GM20000 (cell line): Measurements from ENCODE around the gene ZNF37A.
"Not testable (repeated sequence)": the region's sequence is repeated elsewhere in the genome, so short reads cannot be mapped to it uniquely, and the experiment has no call there.

Experiments used
- DNase-seq: peaks from one replicate; pipeline ENCODE4 v3.0.0; 2012; ENCODE audit warnings: low spot score
- TF ChIP-seq, protein P1 (sequence below): IDR thresholded peaks from 2 replicates; pipeline ENCODE4 v1.5.1; 2012; ENCODE audit warnings: mild to moderate bottlenecking, control low read depth; ENCODE audit errors: extremely low read depth, missing control alignments

ZNF37A gene

DNA sequence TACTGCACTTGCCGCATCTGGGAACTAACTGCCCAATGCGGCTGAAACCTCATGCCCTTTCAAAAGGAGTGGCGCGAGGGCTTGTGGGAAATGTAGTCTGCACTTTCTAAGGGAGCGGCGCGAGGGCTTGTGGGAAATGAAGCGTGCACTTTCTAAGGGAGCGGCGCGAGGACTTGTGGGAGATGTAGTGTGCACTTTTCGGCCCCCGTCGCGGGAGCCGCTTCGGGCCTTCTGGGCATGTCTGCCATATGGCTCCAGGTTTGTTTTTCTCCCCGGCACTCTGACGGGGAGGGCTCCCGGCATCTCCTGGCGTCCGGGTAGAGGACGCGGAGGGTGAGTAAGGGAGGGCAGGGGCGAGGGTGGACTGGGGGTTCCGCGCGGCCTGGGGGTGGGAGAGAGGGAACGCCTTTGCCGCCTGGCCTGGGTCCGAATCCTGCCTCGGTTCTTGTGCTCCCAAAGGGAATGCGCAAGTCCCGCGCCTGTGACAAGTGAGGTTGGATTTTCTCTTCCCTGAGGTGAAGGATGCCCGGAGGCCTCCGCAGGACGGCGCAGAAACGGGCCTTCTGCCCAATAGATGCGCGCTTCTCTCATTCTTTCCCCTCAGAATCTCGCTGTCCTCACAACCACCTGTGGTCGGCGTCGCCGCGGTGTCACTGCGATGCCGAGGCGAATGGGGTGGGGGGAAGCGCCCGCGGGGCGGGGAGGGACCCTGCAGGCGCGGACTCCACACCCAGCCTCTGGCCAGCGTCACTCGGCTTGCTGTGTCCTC is at the start of gene ZNF37A:
ZNF37A (plus strand) TSS at position 180 of the 769 bp plus-strand sequence. CDS start 2,281 bp downstream, outside the sequence.
- TF ChIP-seq, protein P1, sequence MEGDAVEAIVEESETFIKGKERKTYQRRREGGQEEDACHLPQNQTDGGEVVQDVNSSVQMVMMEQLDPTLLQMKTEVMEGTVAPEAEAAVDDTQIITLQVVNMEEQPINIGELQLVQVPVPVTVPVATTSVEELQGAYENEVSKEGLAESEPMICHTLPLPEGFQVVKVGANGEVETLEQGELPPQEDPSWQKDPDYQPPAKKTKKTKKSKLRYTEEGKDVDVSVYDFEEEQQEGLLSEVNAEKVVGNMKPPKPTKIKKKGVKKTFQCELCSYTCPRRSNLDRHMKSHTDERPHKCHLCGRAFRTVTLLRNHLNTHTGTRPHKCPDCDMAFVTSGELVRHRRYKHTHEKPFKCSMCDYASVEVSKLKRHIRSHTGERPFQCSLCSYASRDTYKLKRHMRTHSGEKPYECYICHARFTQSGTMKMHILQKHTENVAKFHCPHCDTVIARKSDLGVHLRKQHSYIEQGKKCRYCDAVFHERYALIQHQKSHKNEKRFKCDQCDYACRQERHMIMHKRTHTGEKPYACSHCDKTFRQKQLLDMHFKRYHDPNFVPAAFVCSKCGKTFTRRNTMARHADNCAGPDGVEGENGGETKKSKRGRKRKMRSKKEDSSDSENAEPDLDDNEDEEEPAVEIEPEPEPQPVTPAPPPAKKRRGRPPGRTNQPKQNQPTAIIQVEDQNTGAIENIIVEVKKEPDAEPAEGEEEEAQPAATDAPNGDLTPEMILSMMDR, result no peak
- DNase-seq, result peak; percentile 85

DNA sequence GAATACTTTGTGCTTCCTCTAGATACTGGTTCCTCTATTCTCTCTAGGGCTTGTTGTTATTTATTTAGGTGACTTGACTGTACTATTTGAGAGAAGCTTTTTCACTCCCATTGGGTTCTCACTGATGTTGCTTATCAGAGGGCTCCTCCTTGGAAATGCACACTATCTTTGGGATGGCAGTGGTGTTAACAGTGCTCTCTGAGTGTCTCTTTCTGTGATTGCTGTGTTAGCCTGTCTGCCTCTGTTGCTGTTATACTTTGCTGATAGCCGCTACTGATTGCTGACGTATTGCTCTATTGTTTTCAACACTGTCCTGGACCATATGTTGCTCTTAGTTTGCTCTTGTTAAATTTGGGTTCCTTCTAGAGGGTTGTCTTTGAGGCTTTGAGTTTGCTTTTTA is 49.0 kb upstream of the ZNF37A start:
- no peak for DNase-seq
- TF ChIP-seq, protein P1, result no peak

DNA sequence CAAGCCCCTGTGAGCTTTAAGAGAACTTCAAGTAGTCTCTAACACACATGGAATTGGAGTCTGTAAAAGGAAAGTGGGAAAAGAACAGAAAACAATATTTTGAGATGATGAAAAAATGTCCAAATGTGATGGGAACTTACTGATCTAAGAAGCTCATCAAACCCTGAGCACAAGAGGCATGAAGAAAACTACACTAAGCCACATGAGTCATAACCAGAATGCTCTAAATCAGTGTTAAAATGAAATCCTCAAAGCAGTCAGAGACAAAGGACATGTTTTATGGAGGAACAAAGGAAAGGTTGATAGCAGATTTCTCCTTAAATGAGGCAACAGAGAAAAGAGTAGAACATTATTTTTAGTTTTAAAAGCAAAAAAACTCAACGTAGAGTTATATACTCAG is 46.5 kb upstream of the ZNF37A start:
- DNase-seq, result peak; percentile 8
- TF ChIP-seq, protein P1, result no peak

DNA sequence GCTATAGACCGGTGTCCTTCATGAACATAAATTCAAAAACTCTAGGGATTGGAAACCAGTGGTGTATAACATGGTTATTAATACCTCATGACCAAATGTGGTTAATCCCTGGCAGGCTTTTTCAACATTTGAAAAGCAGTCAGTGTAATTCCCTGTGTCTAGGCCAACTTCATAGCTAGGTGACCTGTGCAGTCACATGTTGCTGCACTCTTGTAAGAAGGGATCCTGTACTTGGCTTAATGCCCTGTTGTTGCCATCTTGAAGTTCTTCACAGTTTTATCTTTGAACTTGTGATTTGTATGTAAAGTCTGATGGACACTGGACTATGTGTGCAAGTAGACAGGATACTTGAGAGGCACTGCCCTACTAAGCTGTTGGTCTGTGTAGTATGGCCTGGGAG is 43.9 kb upstream of the ZNF37A start:
- TF ChIP-seq, protein P1, result no peak
- DNase-seq, result no peak

DNA sequence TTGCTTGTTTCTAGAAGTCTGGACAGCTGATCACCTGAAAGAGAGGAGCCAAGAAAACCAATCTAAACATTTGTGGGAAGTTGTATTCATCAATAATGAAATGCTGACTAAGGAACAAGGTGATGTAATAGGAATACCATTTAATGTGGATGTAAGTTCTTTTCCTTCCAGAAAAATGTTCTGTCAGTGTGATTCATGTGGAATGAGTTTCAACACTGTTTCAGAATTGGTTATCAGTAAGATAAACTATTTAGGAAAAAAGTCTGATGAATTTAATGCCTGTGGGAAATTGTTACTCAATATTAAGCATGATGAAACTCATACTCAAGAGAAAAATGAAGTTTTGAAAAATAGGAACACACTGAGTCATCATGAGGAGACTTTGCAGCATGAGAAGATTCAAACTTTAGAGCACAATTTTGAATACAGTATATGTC is 39.8 kb upstream of the ZNF37A start:
- TF ChIP-seq, protein P1, result no peak
- no peak for DNase-seq

DNA sequence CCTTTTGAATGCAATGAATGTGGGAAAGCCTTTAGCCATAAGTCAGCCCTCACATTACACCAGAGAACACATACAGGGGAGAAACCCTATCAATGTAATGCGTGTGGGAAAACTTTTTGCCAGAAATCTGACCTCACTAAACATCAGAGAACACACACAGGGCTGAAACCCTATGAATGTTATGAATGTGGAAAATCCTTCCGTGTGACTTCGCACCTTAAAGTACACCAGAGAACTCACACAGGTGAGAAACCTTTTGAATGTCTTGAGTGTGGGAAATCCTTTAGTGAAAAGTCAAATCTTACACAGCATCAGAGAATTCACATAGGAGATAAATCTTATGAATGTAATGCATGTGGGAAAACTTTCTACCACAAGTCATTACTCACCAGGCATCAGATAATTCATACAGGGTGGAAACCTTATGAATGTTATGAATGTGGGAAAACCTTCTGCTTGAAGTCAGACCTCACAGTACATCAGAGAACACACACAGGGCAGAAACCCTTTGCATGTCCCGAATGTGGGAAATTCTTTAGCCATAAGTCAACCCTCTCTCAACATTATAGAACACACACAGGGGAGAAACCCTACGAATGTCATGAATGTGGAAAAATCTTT is 38.8 kb upstream of the ZNF37A start:
- not testable (repeated sequence) for DNase-seq

DNA sequence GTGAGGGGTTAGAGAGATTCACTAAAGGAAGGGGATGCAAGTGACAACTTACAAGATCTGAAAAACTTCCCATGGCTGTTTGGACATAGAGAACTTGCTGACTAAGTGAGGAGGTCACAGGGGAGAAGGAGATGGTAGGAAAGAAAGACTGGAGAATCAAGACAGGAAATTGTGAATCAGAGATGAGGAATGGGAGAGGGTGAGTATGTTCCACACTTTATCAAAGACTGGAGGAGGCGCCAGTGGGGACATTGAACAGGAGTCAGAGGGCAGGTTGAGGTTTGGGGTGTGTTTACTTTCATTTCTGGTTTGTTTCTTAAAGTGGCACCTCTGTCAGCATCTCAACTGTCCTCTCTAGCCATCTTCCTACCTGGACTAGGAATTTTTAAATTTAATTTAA is 24.5 kb upstream of the ZNF37A start:
- DNase-seq, result not testable (repeated sequence)

DNA sequence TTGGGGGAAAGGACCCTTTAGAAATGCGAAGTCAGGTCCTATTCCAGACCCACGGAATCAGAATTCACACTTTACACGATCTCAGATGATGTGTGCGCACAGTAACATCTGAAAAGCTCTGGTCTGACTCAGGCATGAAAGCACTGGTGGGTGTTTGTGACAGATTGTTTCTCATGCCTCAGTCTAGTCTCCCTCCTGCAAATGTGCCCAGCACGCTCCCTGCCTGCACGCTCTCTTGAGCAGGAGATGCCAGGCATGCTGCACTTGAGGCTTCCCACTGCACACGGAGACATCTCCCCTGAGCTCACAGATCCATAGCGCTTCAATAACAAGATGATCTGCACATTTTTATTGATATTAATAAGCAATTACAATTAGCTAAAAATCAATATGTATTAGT is 23.6 kb upstream of the ZNF37A start:
- DNase-seq, result no peak
- TF ChIP-seq, protein P1, result no peak
